HCT116 (cell line): ENCODE data around the gene LCN6. TPM values are rescaled to one million over a fixed set of nuclear protein-coding genes. Genes with fewer than 3 reads are reported as not detected.

Experiments used
- ATAC-seq: fragments of 200-7000 bp; cut with Tn5 transposase; 2 replicates; pipeline ENCODE4 v1.9.1; 2020; ENCODE audit warnings: mild to moderate bottlenecking, moderate library complexity
- BruUV-seq: library from RNA; stranded (reverse); fragments of 400-500 nt; replicated peaks from 2 replicates; lab custom pipeline; 2021; lab: Mats Ljungman, UMichigan
- CTCF ChIA-PET: fragments of 300-600 bp; sonication (Branson Sonifier 250); formaldehyde crosslinking; loops from one replicate; lab custom pipeline; 2021; ENCODE audit warnings: antibody characterized with exemption; lab: Charles Lee
- POLR2A ChIA-PET: fragments of 300-600, 350-600 bp; sonication (Branson Sonifier 250); formaldehyde crosslinking; loops from one replicate; lab custom pipeline; 2021; ENCODE audit warnings: antibody characterized with exemption; lab: Charles Lee
- RAD21 ChIA-PET, 2 experiments: fragments of 300-600 bp; sonication (Branson Sonifier 250); formaldehyde crosslinking; loops; one replicate each; lab custom pipeline; 2023; ENCODE audit warnings: low total read pairs in 2 of 2; ENCODE audit not compliant: uncharacterized antibody in 2 of 2, unreplicated experiment in 2 of 2, low non-redundant PET in 1 of 2; lab: Charles Lee
- DNase-seq: peaks from one replicate; pipeline ENCODE4 v3.0.0-alpha.2; 2010; ENCODE audit warnings: low read depth, low spot score
- H2AFZ ChIP-seq: fragments of 200-600 bp; shearing (Covaris generic), sonication (generic); 2 replicates; pipeline ENCODE4 v1.6.1; 2017; ENCODE audit warnings: low read depth, mixed run types, mixed read lengths, antibody characterized with exemption, low read length; ENCODE audit not compliant: poor library complexity, severe bottlenecking
- H3K27ac ChIP-seq: 2 replicates; pipeline ENCODE4 v1.5.1; 2012; ENCODE audit warnings: low read depth, low read length
- H3K27me3 ChIP-seq: fragments of 200-600 bp; sonication (generic); 2 replicates; pipeline ENCODE4 v1.6.1; 2016; ENCODE audit warnings: mixed run types, low read length, mixed read lengths; ENCODE audit not compliant: insufficient read depth
- H3K36me3 ChIP-seq, 2 experiments: fragments of 200-500 bp in 1 of 2; fragments of 200-600 bp in 1 of 2; sonication (Bioruptor generic) in 1 of 2; sonication (generic) in 1 of 2; 2 replicates each; pipeline versions ENCODE4 v1.5.1 to v1.6.1; 2014 to 2016; ENCODE audit warnings: low read length in 2 of 2, inconsistent platforms in 1 of 2, mixed read lengths in 1 of 2, mixed run types in 1 of 2; ENCODE audit not compliant: insufficient read depth in 2 of 2, control insufficient read depth in 1 of 2
- H3K4me1 ChIP-seq, 2 experiments: fragments of 200-600 bp in 1 of 2; sonication (generic) in 1 of 2; 2 replicates each; pipeline versions ENCODE4 v1.5.1 to v1.6.1; 2012 to 2017; ENCODE audit warnings: low read length in 2 of 2, inconsistent platforms in 1 of 2, mild to moderate bottlenecking in 1 of 2, mixed read lengths in 1 of 2, mixed run types in 1 of 2, moderate library complexity in 1 of 2; ENCODE audit not compliant: insufficient read depth in 2 of 2, control insufficient read depth in 1 of 2
- H3K4me2 ChIP-seq: fragments of 200-600 bp; sonication (generic); 2 replicates; pipeline ENCODE4 v1.6.1; 2017; ENCODE audit warnings: mixed run types, low read length, mixed read lengths
- H3K4me3 ChIP-seq, 2 experiments: fragments of 200-600 bp in 1 of 2; sonication (generic) in 1 of 2; replicated peaks in 1 of 2; 2 replicates each; pipeline ENCODE4 v1.5.1; 2011 to 2016; ENCODE audit warnings: low read length in 2 of 2, control low read depth in 1 of 2, low read depth in 1 of 2, mild to moderate bottlenecking in 1 of 2, mixed read lengths in 1 of 2, mixed run types in 1 of 2
- H3K79me2 ChIP-seq: fragments of 200-600 bp; sonication (generic); 2 replicates; pipeline ENCODE4 v1.6.1; 2017; ENCODE audit warnings: mild to moderate bottlenecking, mixed run types, low read length, moderate library complexity, mixed read lengths; ENCODE audit not compliant: insufficient read depth
- H3K9ac ChIP-seq: fragments of 200-600 bp; sonication (generic); 2 replicates; pipeline ENCODE4 v1.6.1; 2016; ENCODE audit warnings: low read length, mixed read lengths
- H3K9me2 ChIP-seq: fragments of 200-600 bp; sonication (generic), shearing (Covaris generic); 2 replicates; pipeline ENCODE4 v1.6.1; 2017; ENCODE audit warnings: mixed run types, mild to moderate bottlenecking, moderate library complexity; ENCODE audit not compliant: insufficient read depth
- H3K9me3 ChIP-seq, 2 experiments: fragments of 200-500 bp in 1 of 2; fragments of 200-600 bp in 1 of 2; sonication (Bioruptor generic) in 1 of 2; sonication (generic) in 1 of 2; 2 replicates each; pipeline ENCODE4 v1.6.1; 2014 to 2017; ENCODE audit warnings: low read length in 2 of 2, mixed read lengths in 2 of 2, inconsistent platforms in 1 of 2, low read depth in 1 of 2, mild to moderate bottlenecking in 1 of 2, mixed run types in 1 of 2, moderate library complexity in 1 of 2; ENCODE audit not compliant: control insufficient read depth in 1 of 2, insufficient read depth in 1 of 2
- H4K20me1 ChIP-seq: fragments of 200-600 bp; sonication (generic), shearing (Covaris generic); 2 replicates; pipeline ENCODE4 v1.6.1; 2017; ENCODE audit warnings: mixed run types, mild to moderate bottlenecking, moderate library complexity; ENCODE audit not compliant: insufficient read depth
- EGR1 ChIP-seq: IDR thresholded peaks from 2 replicates; pipeline ENCODE4 v1.6.1; 2012; ENCODE audit warnings: low read depth
- POLR2A ChIP-seq: IDR thresholded peaks from 2 replicates; pipeline ENCODE4 v1.7.0; 2011; ENCODE audit warnings: borderline replicate concordance; ENCODE audit not compliant: insufficient read depth, insufficient read length; ENCODE audit errors: extremely low read depth
- REST ChIP-seq: IDR thresholded peaks from 2 replicates; pipeline ENCODE4 v1.6.1; 2012; ENCODE audit warnings: low read depth
- ZFX ChIP-seq: fragments of 450-650 bp; IDR thresholded peaks from 2 replicates; pipeline ENCODE4 v1.6.1; 2017
- intact Hi-C: fragments of 100-400 bp; cut with micrococcal nuclease; formaldehyde crosslinking; loops from 2 replicates; pipeline ENCODE4 v1.10.0; 2022
- total RNA-seq: library from RNA; stranded (reverse); gene quantifications from one replicate; pipeline ENCODE4 v1.2.1, GENCODE V29; 2021; ENCODE audit not compliant: unreplicated experiment

Gene LCN6
- total RNA-seq, 1 experiment from 2014 or later, result not detected

- no peak for ATAC-seq
- Histone ChIP-seq H3K36me3 (no peaks in the 10 kb centered on the region), H3K27ac (no peak overlapping the region; the same call in 1 of the 2 replicates), H3K9ac (no peak overlapping the region), H3K4me1 (peaks cover 13 to 30% of the 10 kb centered on the region in 2 experiments; a peak in 3 of 4 replicates), H4K20me1 (no peaks in the 10 kb centered on the region), H3K79me2 (no peaks in the 10 kb centered on the region), H3K4me2 (no peak overlapping the region), H2AFZ (no peak overlapping the region), H3K9me3 (no peaks in the 10 kb centered on the region), H3K9me2 (no peaks in the 10 kb centered on the region), H3K27me3 (no peaks in the 10 kb centered on the region), H3K4me3 (no peak overlapping the region)
- intact Hi-C loops, result no loop called here
- no peak for DNase-seq
- ChIA-PET POLR2A (interaction anchor here (0.6 to 0.7 kb wide), 2 partner anchors 8 to 36 kb away, joined by 3 to 4 read pairs; no protein-coding TSS in a partner anchor), RAD21 (no interaction called here), CTCF (interaction anchor here (0.7 to 0.9 kb wide), 2 partner anchors 34 to 266 kb away, joined by 3 read pairs; no protein-coding TSS in a partner anchor)
- BruUV-seq, result no TSS peak
- TF ChIP-seq POLR2A (no peak), REST (no peak), EGR1 (no peak), ZFX (no peak)
Measured at GRCh38 chr9:136763649-136764035, 15.3 kb upstream of the LCN6 start.
